Measurements from ENCODE around the gene UMAD1.

DNA sequence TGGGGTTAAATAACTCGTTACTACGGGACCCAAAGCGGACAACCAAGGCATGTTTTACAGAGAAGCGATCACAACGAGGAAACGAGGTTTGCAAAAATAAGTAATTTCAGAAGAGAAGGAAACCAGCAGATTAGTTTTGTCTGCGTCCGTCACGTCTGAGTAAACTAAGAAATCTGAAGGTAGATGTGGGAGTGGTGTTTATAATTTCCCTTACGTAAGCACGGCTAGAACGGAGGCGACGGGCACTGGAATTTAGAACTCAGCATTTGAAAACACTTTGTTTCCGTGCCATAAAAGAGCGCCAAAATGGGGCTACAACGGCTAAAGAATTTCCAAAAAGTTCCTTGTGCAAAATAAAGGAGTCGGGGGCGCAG lies 718 bp upstream of the UMAD1 start:
- TF ChIP-seq, protein P1, sequence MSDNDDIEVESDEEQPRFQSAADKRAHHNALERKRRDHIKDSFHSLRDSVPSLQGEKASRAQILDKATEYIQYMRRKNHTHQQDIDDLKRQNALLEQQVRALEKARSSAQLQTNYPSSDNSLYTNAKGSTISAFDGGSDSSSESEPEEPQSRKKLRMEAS (IDR thresholded peaks at IDR 0.05), result no peak
- no peak for TF ChIP-seq FOXM1 (IDR thresholded peaks at IDR 0.05; ENCODE audit: borderline replicate concordance, low read depth)

Data from Ishikawa (cell line).